Endodermal cell (in vitro differentiated cells): ENCODE measurements around the gene NTRK2. TPM values are rescaled to one million over a fixed set of nuclear protein-coding genes. Genes with fewer than 3 reads are reported as not detected.

Experiments used
- DNase-seq: peaks from one replicate; pipeline ENCODE4 v3.0.0-alpha.2; 2017
- H3K27ac ChIP-seq: 2 replicates; pipeline ENCODE4 v1.5.1; 2013; ENCODE audit warnings: mild to moderate bottlenecking, low read depth, low read length, moderate library complexity
- H3K27me3 ChIP-seq: 2 replicates; pipeline ENCODE4 v1.6.1; 2013; ENCODE audit warnings: mild to moderate bottlenecking, low read length, moderate library complexity; ENCODE audit not compliant: insufficient read depth, control insufficient read depth, poor library complexity, severe bottlenecking
- H3K36me3 ChIP-seq: 2 replicates; pipeline ENCODE4 v1.7.0; 2013; ENCODE audit warnings: mild to moderate bottlenecking, low read length, moderate library complexity; ENCODE audit not compliant: control insufficient read depth, insufficient read depth
- H3K4me1 ChIP-seq: one replicate; pipeline ENCODE4 v1.7.0; 2013; ENCODE audit warnings: low read length; ENCODE audit not compliant: control insufficient read depth, insufficient read depth
- H3K4me3 ChIP-seq: 2 replicates; pipeline ENCODE4 v1.5.1; 2013; ENCODE audit warnings: mild to moderate bottlenecking, low read length, moderate library complexity
- H3K9ac ChIP-seq: 2 replicates; pipeline ENCODE4 v1.6.1; 2013; ENCODE audit warnings: mild to moderate bottlenecking, low read length, moderate library complexity; ENCODE audit not compliant: poor library complexity, severe bottlenecking; ENCODE audit errors: extremely low read depth
- H3K9me3 ChIP-seq: 2 replicates; pipeline ENCODE4 v1.6.1; 2013; ENCODE audit warnings: mild to moderate bottlenecking, low read length, moderate library complexity; ENCODE audit not compliant: control insufficient read depth
- H3K27ac Mint-ChIP-seq: 2 replicates; pipeline ENCODE4 v1.8.0; 2020; ENCODE audit warnings: mixed read lengths
- H3K27me3 Mint-ChIP-seq: 2 replicates; pipeline ENCODE4 v1.8.0; 2021; ENCODE audit warnings: mild to moderate bottlenecking, mixed read lengths; ENCODE audit not compliant: insufficient read depth
- H3K36me3 Mint-ChIP-seq: 2 replicates; pipeline ENCODE4 v1.8.0; 2020; ENCODE audit warnings: low read depth, mixed read lengths
- H3K4me1 Mint-ChIP-seq: 2 replicates; pipeline ENCODE4 v1.8.0; 2020; ENCODE audit warnings: mixed read lengths
- H3K4me3 Mint-ChIP-seq: 2 replicates; pipeline ENCODE4 v1.8.0; 2020; ENCODE audit warnings: mild to moderate bottlenecking, moderate library complexity, mixed read lengths
- H3K9me3 Mint-ChIP-seq: 2 replicates; pipeline ENCODE4 v1.8.0; 2020; ENCODE audit warnings: mild to moderate bottlenecking, mixed read lengths
- CTCF ChIP-seq: fragments of 200-600 bp; sonication (generic); conservative IDR thresholded peaks from 2 replicates; pipeline ENCODE4 v1.5.0; 2021; ENCODE audit warnings: antibody characterized with exemption, mild to moderate bottlenecking
- WGBS, 2 experiments: methylation state at CpG; one replicate each; pipeline versions ENCODE4 v1.1.5 to v1.1.7; 2013; ENCODE audit warnings: missing lambda C conversion rate in 2 of 2, mixed read lengths in 1 of 2; ENCODE audit not compliant: insufficient coverage in 1 of 2, insufficient read length in 1 of 2; 5-methylcytosine and 5-hydroxymethylcytosine counted together
- total RNA-seq, 2 donors: library from RNA; stranded (reverse); fragmentation: NEBNext Ultra II Directional in 1 of 2; extraction: Animal tissue kit (Norgen Biotek cat#: 25700) in 1 of 2; gene quantifications; 2 replicates in 1 of 2; 3 replicates in 1 of 2; pipeline ENCODE4 v1.2.1, GENCODE V29; 2021

The NTRK2 gene
- total RNA-seq, 2 donors from 2014 or later: 0.09 to 0.18 TPM

- 94 to 100% methylated on average over 1 to 4 of the region's 4 CpGs for WGBS, 2 experiments
Measured at GRCh38 chr9:84949258-84949657, 279.7 kb downstream of the NTRK2 start.

GRCh38 chr9:84949971-84950370 is 280.4 kb downstream of the NTRK2 start:
- H3K9me3 ChIP-seq: no peaks in the 10 kb centered on the region
- H3K4me1 Mint-ChIP-seq: peaks cover 5% of the 10 kb centered on the region
- no peak overlapping the region for H3K27ac ChIP-seq
- no peak overlapping the region for H3K9ac ChIP-seq
- H3K36me3 ChIP-seq: no peaks in the 10 kb centered on the region
- no peaks in the 10 kb centered on the region for H3K9me3 Mint-ChIP-seq
- H3K27me3 Mint-ChIP-seq: peaks cover 13% of the 10 kb centered on the region
- H3K27me3 ChIP-seq: peaks cover 8% of the 10 kb centered on the region
- H3K4me1 ChIP-seq: no peaks in the 10 kb centered on the region
- WGBS, 2 experiments: 98% methylated on average over 5 of the region's 5 CpGs
- no peaks in the 10 kb centered on the region for H3K36me3 Mint-ChIP-seq
- H3K4me3 ChIP-seq: no peak overlapping the region
- no peak for TF ChIP-seq CTCF
- H3K4me3 Mint-ChIP-seq: no peak overlapping the region
- DNase-seq: no peak
- no peak overlapping the region for H3K27ac Mint-ChIP-seq

More at GRCh38 chr9:84949258-84949657, 279.7 kb downstream of the NTRK2 start:
- no peak for TF ChIP-seq CTCF
- no peak overlapping the region for H3K27ac Mint-ChIP-seq
- no peak overlapping the region for H3K4me3 Mint-ChIP-seq
- peaks cover 6% of the 10 kb centered on the region for H3K27me3 Mint-ChIP-seq
- Histone ChIP-seq H3K4me1 (no peaks in the 10 kb centered on the region), H3K27me3 (peaks cover 1% of the 10 kb centered on the region), H3K36me3 (no peaks in the 10 kb centered on the region), H3K9me3 (no peaks in the 10 kb centered on the region), H3K27ac (no peak overlapping the region), H3K4me3 (no peak overlapping the region), H3K9ac (no peak overlapping the region)
- H3K9me3 Mint-ChIP-seq: no peaks in the 10 kb centered on the region
- H3K4me1 Mint-ChIP-seq: peaks cover 5% of the 10 kb centered on the region
- H3K36me3 Mint-ChIP-seq: no peaks in the 10 kb centered on the region
- no peak for DNase-seq

GRCh38 chr9:84950879-84951811 is 281.6 kb downstream of the NTRK2 start:
- Mint-ChIP-seq H3K36me3 (no peaks in the 10 kb centered on the region), H3K9me3 (no peaks in the 10 kb centered on the region), H3K4me3 (no peak overlapping the region), H3K27me3 (peaks cover 24% of the 10 kb centered on the region), H3K4me1 (peaks cover 5% of the 10 kb centered on the region), H3K27ac (no peak overlapping the region)
- Histone ChIP-seq H3K4me1 (no peaks in the 10 kb centered on the region), H3K9ac (no peak overlapping the region), H3K4me3 (no peak overlapping the region), H3K36me3 (no peaks in the 10 kb centered on the region), H3K27me3 (peaks cover 9% of the 10 kb centered on the region), H3K27ac (no peak overlapping the region), H3K9me3 (no peaks in the 10 kb centered on the region)
- 90 to 100% methylated on average over 5 to 9 of the region's 9 CpGs for WGBS, 2 experiments
- DNase-seq: no peak
- TF ChIP-seq CTCF: no peak
